ENCODE results near the gene DGCR6L.
"Not testable (repeated sequence)": the region's sequence is repeated elsewhere in the genome, so short reads cannot be mapped to it uniquely, and the experiment has no call there.

DNA sequence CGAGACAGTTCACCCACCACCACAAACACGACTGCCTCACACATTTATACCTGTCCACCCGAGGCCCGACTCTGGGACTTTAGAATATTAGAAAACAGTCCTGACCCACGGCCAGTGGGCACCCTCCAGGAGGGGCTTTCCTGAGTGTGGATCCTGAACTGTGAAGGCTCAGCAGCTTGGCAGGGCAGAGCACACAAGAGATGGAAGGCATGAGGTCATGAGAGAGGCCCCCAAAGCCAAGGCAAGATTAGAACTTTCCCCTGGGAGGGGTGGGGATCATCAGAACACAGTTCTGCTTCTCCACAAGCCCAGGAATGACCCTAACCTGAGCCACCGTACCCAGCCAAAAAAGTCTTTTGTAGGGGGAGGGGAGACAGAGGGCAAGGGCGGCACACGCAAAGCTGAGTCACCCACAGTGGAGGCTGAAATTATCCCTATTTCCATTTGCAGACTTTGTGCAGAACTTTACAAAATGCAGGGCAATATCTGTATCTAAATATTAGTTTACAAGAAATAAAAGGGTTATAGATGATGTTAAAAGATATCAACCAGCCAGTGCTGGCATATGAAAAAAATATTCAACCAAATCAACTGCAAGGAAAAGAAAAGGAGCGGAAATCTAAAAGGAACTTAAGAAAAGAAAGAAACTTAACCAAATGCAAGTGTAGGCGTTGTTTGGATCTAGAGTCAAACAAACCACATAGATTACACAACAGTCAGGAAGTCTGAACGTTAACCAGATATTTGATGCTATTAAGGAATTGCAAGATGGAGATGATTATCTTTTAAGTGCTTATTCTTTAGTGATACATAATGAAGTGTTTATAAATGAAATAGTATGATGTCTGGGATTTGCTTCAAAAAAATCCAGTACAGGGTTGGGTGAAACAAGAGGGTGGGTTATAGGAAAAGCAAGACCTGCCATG lies 44.7 kb upstream of the DGCR6L start:
- TF ChIP-seq, protein P1, sequence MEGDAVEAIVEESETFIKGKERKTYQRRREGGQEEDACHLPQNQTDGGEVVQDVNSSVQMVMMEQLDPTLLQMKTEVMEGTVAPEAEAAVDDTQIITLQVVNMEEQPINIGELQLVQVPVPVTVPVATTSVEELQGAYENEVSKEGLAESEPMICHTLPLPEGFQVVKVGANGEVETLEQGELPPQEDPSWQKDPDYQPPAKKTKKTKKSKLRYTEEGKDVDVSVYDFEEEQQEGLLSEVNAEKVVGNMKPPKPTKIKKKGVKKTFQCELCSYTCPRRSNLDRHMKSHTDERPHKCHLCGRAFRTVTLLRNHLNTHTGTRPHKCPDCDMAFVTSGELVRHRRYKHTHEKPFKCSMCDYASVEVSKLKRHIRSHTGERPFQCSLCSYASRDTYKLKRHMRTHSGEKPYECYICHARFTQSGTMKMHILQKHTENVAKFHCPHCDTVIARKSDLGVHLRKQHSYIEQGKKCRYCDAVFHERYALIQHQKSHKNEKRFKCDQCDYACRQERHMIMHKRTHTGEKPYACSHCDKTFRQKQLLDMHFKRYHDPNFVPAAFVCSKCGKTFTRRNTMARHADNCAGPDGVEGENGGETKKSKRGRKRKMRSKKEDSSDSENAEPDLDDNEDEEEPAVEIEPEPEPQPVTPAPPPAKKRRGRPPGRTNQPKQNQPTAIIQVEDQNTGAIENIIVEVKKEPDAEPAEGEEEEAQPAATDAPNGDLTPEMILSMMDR (IDR thresholded peaks at IDR 0.05 in 2 of 3, conservative IDR thresholded peaks at IDR 0.05 in 1 of 3; ENCODE audit: control insufficient read depth in 2 of 3, extremely low read depth in 1 of 3, insufficient read depth in 1 of 3, low read depth in 3 of 3, low read length in 3 of 3) = not testable (repeated sequence)
- TF ChIP-seq RAD21 (IDR thresholded peaks at IDR 0.05; ENCODE audit: insufficient read depth, low read depth, low read length); NFYB (IDR thresholded peaks at IDR 0.05; ENCODE audit: insufficient read depth, low read depth, low read length); POLR2A (IDR thresholded peaks at IDR 0.05; ENCODE audit: low read depth, low read length); NR2C2 (IDR thresholded peaks at IDR 0.05; ENCODE audit: borderline replicate concordance, control insufficient read depth, insufficient read length, low read depth); WRNIP1 (IDR thresholded peaks at IDR 0.05; ENCODE audit: borderline replicate concordance, low read depth, low read length): not testable (repeated sequence)
- TF ChIP-seq, protein P2, sequence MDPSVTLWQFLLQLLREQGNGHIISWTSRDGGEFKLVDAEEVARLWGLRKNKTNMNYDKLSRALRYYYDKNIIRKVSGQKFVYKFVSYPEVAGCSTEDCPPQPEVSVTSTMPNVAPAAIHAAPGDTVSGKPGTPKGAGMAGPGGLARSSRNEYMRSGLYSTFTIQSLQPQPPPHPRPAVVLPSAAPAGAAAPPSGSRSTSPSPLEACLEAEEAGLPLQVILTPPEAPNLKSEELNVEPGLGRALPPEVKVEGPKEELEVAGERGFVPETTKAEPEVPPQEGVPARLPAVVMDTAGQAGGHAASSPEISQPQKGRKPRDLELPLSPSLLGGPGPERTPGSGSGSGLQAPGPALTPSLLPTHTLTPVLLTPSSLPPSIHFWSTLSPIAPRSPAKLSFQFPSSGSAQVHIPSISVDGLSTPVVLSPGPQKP (IDR thresholded peaks at IDR 0.05; ENCODE audit: low read depth, low read length) = not testable (repeated sequence)
- TF ChIP-seq, protein P3, sequence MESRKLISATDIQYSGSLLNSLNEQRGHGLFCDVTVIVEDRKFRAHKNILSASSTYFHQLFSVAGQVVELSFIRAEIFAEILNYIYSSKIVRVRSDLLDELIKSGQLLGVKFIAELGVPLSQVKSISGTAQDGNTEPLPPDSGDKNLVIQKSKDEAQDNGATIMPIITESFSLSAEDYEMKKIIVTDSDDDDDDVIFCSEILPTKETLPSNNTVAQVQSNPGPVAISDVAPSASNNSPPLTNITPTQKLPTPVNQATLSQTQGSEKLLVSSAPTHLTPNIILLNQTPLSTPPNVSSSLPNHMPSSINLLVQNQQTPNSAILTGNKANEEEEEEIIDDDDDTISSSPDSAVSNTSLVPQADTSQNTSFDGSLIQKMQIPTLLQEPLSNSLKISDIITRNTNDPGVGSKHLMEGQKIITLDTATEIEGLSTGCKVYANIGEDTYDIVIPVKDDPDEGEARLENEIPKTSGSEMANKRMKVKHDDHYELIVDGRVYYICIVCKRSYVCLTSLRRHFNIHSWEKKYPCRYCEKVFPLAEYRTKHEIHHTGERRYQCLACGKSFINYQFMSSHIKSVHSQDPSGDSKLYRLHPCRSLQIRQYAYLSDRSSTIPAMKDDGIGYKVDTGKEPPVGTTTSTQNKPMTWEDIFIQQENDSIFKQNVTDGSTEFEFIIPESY (IDR thresholded peaks at IDR 0.05) = not testable (repeated sequence)

All from GM12878 (cell line).